HUES64 (cell line): ENCODE data around the gene TBRG1.

Source experiments
- H3K27ac ChIP-seq: 2 replicates; pipeline ENCODE4 v1.7.0; 2013; ENCODE audit warnings: low read depth, low read length, inconsistent platforms
- H3K27me3 ChIP-seq: 2 replicates; pipeline ENCODE4 v1.6.1; 2013; ENCODE audit warnings: mild to moderate bottlenecking, low read length; ENCODE audit not compliant: insufficient read depth
- H3K36me3 ChIP-seq: 2 replicates; pipeline ENCODE4 v1.6.1; 2013; ENCODE audit warnings: mild to moderate bottlenecking, low read length; ENCODE audit not compliant: insufficient read depth
- H3K4me1 ChIP-seq: 2 replicates; pipeline ENCODE4 v1.6.1; 2013; ENCODE audit warnings: mild to moderate bottlenecking, low read length, moderate library complexity; ENCODE audit not compliant: insufficient read depth
- H3K4me3 ChIP-seq: 2 replicates; pipeline ENCODE4 v1.5.1; 2013; ENCODE audit warnings: mild to moderate bottlenecking, low read length, moderate library complexity
- H3K9ac ChIP-seq: 2 replicates; pipeline ENCODE4 v1.6.1; 2013; ENCODE audit warnings: mild to moderate bottlenecking, low read depth, low read length
- H3K9me3 ChIP-seq: 2 replicates; pipeline ENCODE4 v1.6.1; 2013; ENCODE audit warnings: low read depth, low read length; ENCODE audit not compliant: insufficient read depth
- WGBS: fragments of 150-250, 120-280 bp; methylation state at CpG from one replicate; pipeline ENCODE4 v1.1.7; 2013; ENCODE audit warnings: missing lambda C conversion rate; 5-methylcytosine and 5-hydroxymethylcytosine counted together

The TBRG1 gene

DNA sequence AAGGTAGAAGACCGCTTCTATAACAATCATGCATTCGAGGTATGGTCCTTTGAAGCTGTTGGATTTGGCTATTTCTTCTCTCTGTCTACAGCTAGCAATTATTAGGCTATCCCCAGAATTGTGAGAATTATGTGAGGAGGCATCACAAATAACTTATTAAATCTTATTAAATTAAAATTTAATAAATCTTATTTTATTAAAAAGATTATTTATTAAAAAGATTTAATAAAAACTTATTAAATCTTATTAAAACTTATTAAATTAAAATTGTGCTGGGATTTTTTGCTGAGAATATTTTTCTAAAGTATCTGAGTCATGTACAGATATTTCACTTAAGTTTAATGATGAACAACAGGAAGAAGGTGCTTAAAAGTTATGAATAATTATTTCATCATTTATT is 58.8 kb downstream of the TBRG1 start:
- Histone ChIP-seq H3K9me3 (peaks cover 4% of the 10 kb centered on the region), H3K4me1 (no peaks in the 10 kb centered on the region), H3K4me3 (no peak overlapping the region), H3K9ac (no peak overlapping the region), H3K27me3 (no peaks in the 10 kb centered on the region), H3K36me3 (no peaks in the 10 kb centered on the region), H3K27ac (no peak overlapping the region)
- WGBS = no CpG with 5 or more reads among the region's 2 CpGs

DNA sequence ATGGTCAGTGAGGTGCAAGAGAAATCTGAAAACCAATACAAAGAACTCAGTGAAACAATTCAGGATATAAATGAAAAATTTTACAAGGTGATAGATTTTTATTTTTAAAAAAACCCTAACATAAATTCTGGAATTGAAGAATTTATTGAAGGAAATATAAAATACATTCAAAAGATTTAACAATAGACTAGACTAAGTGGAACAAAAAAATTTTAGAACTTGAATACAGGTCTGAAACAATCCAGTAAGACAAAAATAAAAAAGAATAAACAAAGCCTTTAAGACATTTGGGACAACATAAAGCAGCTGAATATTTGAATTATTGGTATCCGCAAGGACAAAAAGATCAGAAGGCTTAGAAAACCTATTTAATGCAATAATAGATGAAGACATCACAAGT is 59.8 kb downstream of the TBRG1 start:
- no peak overlapping the region for H3K4me3 ChIP-seq
- no peaks in the 10 kb centered on the region for H3K36me3 ChIP-seq
- no peaks in the 10 kb centered on the region for H3K4me1 ChIP-seq
- no peak overlapping the region for H3K27ac ChIP-seq
- no CpG with 5 or more reads among the region's 1 CpG for WGBS
- peaks cover 4% of the 10 kb centered on the region for H3K9me3 ChIP-seq
- no peaks in the 10 kb centered on the region for H3K27me3 ChIP-seq
- H3K9ac ChIP-seq = no peak overlapping the region
